ENCODE measurements around the gene TDRD6.

- TF ChIP-seq CTCF (IDR thresholded peaks at IDR 0.05): no peak
- no peak for TF ChIP-seq POLR2A (IDR thresholded peaks at IDR 0.05)
- no peak for TF ChIP-seq EP300 (IDR thresholded peaks at IDR 0.05; ENCODE audit: low read depth)
Observed at GRCh38 chr6:46684771-46685170, 2.9 kb upstream of the TDRD6 start.

All from transverse colon (tissue), 3 donors.